ENCODE results near the gene CNTNAP5.
"Not testable (repeated sequence)": the region's sequence is repeated elsewhere in the genome, so short reads cannot be mapped to it uniquely, and the experiment has no call there.

The CNTNAP5 gene

DNA sequence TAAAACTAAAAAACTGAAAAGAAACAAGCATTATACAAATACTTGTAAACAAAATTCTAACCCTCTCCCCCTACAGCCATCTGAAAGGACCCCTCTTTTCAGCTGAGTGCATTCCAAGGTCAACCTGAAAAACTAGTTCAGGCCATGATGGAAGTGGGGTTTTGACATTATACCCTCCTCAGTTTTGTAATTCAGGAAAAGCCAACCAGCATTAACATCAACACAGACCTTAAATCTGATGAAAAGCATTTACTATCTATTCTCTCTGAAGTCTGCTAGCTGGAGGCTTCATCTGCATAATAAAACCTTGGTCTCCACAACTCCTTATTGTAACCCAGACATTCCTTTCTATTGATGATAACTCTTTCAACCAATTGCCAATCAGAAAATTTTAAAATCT lies 302.2 kb downstream of the CNTNAP5 start:
- no peak for DNase-seq

DNA sequence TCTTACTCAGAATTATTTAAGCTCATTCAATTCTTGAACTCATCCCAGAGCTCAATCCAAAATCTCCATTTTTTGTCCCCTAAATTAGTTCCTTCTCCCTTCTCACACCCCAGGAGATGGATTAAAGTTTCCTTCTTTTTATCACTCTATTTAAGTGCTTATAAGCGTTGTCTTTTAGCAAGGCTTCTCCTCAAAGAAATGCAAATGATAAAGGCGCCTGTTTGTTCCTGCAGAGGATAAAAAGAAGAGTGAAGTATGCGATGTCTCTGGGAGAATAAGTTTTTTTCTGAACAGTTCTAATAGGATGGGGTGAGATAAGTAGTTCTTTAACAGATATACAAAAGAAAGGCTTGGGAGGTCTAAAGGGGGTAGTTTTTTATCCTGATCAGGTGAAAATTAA lies 303.3 kb downstream of the CNTNAP5 start:
- DNase-seq = no peak

DNA sequence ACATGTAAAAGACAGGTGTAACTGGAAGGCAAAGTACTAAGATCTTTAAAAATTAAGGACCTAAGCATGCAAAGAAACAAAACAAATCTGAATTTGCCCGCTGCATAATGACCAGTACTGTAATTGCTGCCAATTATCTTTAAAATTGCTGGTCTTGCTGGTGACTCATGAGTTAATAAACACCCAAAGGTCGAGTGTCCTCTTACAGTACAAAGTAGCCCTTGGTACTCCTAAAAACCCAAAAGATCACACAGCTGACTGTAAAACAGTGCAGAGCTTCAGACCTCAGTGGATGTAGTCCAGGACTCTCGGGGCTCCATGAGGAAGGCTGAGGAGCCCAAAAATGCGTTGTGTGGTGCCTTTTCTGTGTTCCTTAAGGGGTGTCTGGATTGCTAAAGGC lies 308.7 kb downstream of the CNTNAP5 start:
- no peak for DNase-seq

DNA sequence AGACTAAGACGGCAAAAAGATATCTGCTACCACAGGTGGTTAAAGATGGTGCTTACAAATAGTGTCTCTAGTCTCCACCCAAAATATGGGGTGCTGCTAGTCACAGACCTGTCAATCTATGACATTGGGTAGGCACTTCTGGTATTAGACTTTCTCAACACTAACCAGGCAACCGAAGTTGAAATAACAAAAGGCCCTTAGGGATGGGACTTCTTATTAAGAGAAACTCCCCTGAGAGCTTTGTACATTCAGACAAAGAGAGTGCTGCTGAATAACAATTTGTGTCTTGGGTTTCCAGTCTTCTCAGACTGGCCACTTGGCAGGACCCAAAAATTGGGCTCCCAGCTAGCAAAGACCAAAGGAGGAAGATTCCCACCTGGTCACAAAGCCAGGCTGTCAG lies 310.0 kb downstream of the CNTNAP5 start:
- DNase-seq = no peak

DNA sequence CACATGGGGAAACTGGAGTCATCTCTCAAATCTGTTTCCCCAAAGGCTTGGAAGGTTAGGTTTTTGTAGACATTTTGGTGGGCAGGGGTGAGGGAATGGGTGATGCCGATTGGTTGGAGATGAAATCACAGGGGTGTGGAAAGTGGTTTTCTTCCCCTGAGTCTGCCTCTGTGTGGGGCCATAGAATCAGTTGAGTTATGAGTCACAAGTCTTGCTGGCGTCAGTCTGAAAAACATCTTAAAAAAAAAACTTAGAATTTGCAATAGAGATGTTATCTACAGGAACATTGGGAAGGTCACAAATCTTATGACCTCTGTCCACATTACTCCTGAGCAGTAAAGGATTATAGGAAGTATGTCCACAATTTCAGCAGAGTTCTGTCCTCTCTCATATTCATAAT lies 314.6 kb downstream of the CNTNAP5 start:
- DNase-seq = no peak

DNA sequence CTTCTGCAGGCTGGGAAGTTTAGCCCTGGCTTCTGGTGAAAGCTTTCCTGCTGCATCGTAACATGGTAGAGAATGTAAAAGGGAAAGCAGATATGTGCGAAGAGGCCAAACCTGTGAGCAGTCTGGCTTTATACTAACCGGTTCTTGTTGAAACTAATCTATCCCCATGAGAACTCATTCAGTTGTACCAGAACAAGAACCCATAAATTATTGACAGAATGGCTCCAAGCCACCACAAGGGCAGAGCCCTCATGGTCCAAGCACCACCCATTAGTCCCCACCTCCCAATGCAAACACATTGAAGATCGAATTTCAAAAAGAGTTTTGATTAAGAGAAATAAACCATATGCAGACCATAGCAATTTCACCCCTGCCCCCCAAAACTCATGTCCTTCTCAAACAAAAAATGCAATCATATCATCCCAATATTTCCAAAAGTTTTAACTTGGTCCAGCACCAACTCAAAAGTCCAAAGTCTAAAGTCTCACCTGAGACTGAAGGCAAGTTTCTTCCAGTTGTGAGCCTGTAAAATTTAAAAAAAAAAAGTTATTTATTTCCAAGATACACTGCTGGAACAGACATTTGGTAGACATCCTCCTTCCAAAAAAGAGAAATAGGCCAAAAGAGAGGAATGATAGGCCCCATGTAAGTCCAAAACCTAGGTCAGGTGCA lies 318.9 kb downstream of the CNTNAP5 start:
- no peak for DNase-seq

DNA sequence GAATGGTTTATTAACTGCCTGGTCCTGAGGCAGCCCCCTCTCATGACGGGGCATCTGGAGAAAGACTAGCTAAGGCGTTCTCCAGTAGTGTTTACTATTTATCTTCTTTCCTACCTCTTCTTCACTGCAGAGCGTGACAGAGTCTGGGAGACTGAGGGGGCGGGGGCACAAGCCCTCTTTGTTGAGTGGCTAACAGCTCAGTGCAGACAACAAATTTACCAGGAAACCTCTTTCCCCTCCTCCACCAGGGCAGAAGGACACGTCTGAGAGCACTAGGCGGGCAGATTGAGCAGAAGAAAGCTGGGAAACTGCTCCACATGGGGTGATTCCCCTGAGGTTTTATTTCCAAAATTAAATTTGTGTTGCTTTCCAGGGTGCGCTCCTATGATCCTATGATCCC lies 322.1 kb downstream of the CNTNAP5 start:
- no peak for DNase-seq

DNA sequence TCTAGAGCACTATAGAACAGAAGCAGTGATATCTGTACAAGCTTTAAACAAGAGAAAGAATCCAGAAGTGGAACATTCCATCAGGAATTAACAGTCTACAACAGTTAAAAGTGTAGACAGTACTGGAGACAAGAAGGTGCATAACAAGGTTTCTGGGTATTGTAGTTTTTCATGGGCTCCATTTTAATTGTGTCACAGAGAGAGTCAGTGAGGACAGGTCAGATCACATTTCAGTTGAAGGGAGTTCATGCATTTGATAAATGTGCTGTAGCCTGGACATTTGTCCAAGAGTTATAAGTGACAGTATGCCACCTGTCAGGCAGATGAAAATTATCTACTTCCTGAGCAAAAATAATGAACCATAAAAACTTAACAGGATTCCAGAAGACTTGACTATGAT lies 328.6 kb downstream of the CNTNAP5 start:
- DNase-seq = no peak

DNA sequence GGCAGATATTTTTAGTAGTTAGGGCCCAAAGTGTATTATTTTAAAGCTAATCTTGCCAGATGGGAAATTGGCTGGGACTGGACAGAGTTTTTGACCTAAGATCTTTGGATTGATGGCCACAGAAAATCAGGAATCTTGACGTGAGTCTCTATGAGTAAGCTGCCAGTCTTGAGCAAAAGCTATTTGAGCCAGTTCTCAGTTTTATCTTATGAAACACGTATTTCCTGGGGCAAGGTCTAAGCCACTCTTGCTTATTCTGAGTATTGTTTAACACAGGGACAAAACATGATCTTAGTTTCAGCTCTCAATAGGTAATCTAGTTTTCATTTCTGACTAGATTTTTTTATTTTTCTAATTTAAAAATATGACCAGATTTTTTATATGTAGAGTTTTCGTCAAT lies 329.4 kb downstream of the CNTNAP5 start:
- no peak for DNase-seq

DNA sequence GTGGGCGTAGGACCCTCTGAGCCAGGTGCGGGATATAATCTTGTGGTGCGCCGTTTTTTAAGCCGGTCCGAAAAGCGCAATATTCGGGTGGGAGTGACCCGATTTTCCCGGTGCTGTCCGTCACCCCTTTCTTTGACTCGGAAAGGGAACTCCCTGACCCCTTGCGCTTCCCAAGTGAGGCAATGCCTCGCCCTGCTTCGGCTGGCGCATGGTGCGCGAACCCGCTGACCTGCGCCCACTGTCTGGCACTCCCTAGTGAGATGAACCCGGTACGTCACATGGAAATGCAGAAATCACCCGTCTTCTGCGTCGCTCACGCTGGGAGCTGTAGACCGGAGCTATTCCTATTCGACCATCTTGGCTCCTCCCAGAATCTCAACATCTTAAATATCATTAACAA lies 336.9 kb downstream of the CNTNAP5 start:
- DNase-seq = not testable (repeated sequence)

DNA sequence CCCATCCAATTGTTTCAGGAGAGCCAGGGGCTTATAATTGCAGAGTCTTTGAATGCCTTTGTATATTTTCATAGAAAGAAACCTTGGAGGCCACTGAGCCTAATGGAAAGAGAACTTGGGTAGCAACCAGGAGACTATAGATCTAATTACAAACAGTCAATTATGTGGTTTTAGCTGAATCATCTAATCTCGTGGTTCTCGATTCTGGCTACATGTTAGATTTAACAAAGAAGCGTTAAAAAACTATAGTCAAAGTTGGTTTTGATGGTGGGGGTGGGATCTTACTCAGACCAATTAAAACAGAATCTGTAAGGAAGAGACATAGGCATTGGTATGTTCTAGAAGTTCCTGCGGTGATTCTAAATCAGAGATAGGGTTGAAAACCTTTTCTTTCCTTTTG lies 344.1 kb downstream of the CNTNAP5 start:
- no peak for DNase-seq

DNA sequence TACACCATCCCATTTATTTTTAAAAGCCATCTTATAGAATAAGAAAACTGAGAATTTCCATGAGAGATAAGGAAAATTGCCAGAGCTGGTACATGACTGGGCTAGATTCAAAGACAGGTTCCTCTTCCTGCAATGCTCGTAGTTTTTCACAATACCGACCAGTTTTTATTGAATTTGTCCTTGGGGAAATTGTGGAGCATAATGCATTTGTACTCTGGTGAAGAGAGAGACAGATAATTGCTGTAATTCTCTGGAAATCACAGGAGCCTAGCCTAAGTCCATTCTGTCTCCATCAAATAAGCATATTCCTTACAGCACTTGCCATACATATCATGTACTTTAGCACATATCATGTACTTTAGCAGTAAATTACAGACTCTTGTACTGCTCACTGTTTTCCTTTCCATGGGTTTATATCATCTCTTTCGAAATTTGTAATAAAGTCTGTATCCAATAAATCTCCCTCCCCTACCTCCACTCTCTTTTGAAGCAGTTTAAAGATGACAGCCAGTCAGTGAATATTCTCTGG lies 355.2 kb downstream of the CNTNAP5 start:
- no peak for DNase-seq

DNA sequence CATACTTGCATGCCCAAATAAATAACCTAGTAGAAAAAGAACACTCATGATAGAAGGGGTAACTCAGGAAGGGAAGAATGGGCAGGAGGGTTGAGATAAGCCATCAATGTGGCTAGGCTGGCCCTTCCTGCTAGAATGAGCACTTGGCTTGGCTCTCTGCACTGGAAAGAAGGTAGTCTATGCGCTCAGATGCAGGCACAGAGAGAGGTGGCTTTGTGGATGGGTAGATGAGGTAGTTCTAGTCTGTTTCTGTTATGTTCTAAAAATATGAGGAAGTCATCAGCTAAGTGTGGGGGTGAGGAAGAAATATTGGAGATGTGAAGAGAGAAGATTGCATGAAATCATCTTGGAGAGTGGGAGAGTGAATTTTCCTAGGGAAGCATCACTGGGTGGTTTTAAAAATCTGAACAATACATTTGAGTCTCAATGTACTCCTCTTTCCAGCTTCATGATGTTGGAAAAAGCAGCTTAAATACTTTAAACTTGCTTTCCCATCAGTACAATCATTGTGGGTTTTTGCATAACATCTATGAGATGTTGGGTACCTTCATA lies 357.1 kb downstream of the CNTNAP5 start:
- DNase-seq = no peak

DNA sequence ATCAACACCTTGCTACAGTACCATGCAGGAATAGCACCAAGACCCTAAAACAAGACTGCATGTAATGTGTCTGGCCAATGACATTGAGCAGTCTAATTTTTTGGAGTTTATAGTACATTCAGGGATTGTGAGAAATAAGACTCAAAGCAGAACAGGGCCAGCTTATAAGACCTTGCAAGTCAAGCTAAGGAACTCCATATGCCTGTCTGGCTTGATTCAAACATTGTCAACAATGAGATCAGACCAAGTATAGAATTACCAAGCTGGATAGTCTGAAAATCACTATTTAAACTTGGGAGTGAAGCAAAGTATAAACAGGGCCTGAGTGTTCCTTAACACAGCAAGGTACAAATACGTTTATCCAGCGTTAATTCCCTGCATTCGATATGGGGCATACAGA lies 370.9 kb downstream of the CNTNAP5 start:
- DNase-seq = no peak

DNA sequence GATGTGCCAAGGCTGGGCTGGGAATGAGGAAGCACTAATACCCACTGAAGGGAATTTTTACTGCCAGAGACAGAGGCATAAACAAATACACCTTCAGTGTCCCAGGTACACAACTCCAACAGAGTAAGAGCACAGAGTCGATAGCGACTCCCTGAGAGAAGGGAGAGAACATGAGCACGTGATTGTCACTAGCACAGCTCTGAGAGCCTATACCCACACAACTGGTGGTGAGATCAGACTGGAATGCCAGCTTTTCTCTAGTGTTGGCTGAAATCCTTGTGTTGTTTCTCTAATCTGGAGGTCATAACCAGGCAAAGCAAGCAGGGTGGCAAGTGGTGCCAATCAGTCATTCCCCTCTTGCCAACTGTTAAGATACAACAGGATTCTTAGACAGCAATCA lies 377.2 kb downstream of the CNTNAP5 start:
- DNase-seq = no peak

DNA sequence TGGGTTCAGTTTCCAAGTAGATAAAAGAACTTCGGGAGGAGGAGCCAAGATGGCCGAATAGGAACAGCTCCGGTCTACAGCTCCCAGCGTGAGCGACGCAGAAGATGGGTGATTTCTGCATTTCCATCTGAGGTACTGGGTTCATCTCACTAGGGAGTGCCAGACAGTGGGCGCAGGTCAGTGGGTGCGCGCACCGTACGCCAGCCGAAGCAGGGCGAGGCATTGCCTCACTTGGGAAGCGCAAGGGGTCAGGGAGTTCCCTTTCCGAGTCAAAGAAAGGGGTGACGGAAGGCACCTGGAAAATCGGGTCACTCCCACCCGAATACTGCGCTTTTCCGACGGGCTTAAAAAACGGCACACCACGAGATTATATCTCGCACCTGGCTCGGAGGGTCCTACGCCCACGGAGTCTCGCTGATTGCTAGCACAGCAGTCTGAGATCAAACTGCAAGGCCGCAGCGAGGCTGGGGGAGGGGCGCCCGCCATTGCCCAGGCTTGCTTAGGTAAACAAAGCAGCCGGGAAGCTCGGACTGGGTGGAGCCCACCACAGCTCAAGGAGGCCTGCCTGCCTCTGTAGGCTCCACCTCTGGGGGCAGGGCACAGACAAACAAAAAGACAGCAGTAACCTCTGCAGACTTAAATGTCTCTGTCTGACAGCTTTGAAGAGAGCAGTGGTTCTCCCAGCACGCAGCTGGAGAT lies 382.9 kb downstream of the CNTNAP5 start:
- not testable (repeated sequence) for DNase-seq

DNA sequence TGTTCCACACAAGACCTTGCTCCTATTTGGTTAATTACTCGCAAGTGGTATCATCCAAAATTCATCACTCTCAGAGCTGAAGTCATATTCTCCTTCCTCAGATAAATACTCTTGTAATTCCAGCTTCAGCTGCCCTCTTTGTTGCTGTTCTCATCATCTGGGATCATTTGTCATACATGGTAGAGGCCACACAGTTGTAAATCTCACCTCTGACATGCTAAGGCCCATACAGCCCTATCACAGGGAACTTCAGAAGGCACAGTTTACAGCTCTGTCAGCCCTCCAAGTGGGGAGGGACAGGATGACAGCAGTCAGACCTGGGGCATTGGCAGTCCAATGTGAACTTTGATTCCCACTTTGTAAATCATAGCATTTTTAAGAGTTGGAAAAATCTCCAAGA lies 399.0 kb downstream of the CNTNAP5 start:
- DNase-seq = no peak

DNA sequence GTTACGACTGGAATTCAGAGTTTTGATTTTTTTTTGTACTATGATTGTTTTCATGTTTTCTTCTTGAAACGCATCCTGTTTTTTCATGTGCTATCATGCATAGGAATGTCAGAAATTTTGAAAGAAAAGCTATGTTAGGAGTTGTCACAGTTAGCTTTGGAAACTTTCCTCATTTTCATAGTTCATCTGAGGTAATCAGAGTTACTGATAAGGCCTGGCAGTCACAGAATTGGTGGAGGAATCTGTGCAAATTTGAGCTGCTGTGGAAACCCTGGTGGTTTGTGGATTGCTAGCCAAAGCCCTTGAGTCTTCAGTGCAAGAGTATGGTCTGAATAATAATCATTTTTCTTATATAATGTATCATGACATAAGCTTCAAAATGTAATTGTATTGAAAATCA lies 401.0 kb downstream of the CNTNAP5 start:
- DNase-seq = no peak

DNA sequence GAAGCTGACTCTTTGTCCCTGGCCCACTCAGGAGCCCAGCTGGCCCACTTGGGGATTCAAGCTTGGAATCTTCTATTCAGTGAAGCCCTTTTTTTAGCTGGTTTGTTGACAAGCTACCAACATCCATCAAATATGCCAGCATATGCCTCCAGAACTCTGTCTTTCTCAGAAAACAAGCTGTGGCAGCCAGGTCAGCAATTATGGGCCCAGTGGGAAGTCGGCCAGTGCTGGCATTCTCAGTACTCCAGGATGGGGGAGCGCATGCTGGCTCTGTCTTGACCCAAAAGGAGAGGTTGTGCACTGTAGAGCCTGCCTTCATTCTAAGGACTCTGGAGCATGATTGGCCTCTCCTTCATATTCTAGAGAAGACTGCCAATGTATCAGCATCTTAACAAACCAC lies 401.5 kb downstream of the CNTNAP5 start:
- no peak for DNase-seq

DNA sequence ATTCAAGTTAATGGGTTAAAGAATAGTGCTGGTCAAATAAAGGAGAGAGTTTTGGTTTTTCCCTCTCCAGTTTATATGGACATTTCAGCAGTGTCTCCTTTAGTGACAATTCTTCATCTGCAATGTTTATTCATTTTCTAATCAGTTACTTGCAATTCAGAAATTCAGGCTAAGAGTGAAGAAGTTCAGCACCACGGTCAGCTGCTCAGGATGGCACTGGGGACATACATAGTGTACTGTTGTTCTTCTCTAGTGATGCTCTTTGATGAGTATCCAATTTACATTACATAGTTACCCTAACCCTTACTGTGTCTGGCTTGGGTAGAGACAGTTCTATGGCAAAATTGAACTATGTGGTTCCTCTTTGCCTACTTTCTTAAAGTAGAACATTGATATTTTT lies 412.7 kb downstream of the CNTNAP5 start:
- DNase-seq = no peak

DNA sequence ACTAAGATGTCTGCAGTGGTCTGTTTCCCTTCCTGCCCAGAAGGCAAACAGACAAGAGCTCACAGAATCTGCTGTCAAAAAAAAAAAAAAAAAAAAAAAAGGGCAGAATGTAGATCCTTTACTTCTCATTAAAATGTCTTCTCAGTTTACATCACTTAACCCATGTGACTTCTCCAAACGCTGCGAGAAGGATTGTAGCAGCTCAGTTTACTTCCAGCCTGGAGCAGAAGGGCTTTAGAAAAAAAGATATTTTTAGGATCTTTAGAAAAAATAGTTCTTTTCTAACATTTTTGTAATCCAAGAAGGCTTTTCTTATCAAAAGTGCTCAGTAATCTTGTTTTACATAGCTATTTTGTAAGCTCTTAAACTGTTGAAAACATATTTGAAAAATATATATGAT lies 425.4 kb downstream of the CNTNAP5 start:
- DNase-seq = no peak

DNA sequence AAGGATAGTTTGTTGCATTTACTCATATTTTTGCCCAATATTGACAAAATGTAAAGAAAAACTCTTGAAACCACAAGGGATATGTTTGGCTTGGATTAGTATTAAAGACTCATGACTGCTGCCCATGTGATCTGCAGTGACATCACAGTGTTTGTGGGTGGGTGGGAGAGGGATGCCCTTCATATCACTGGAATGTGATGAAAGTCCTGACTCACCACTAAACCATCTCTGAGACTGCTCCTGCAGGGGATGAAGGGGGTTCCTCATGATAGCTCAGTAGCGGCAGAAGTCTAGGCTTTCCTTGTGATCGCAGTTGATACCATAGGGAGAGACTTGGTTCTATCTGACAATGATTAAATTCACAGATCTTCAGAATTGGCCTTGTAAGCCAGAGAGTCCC lies 451.2 kb downstream of the CNTNAP5 start:
- DNase-seq = no peak

DNA sequence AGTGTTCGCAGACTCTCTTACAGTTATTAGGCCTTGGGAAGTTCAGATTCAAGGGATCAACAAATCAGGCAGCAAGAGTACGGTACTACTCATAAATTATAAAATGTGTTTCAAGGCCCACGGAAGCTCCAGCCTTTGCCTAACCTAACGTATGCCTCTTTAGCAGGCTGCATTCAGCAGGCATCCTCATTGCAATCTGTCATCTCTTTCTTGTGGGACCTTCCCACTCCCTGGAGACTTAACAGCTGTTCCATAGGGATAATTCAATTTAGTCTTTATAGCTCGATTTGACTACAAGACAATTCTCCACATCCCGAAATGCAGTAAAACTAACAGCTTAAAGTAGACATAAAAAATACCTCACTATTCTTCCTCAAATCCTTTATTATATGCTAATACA lies 453.7 kb downstream of the CNTNAP5 start:
- DNase-seq = no peak

DNA sequence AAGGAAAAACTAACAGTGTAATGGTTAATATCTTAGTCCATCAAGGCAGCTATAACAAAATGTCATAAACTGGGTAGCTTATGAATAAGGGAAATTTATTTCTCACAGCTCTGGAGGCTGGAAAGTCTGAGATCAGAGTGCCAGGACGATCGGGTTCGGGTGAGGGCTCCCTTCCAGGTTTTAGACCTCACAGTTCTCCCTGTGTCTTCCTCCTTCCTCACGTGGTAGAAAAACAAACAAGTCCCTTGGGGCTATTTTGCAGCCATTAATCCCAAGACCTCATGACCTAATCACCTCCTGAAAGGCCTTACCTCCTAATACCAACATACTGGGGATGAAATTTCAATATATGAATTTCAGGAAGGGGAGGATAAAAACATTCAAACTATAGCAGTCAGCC lies 455.9 kb downstream of the CNTNAP5 start:
- no peak for DNase-seq

DNA sequence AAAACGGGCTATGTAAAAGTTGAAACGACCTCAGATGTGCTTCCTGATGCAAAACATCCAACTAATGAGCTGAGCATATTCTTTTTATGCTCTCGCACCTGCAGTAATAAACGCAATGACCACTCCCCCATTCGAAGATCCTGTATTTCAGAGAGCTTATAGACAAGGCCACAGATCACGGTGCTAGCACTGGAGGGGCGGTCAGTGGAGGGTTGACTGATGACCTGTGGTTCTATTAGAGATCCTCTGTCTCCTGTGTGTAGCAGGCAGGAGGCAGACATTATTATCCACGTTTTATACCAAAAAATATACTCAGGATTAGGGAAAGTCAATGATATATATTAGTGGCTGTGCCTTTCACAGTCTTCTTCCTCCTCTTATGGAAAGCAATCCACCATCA lies 457.0 kb downstream of the CNTNAP5 start:
- no peak for DNase-seq
